DND-41 (cell line): ENCODE results near the gene KIF14.
"Not testable (repeated sequence)": the region's sequence is repeated elsewhere in the genome, so short reads cannot be mapped to it uniquely, and the experiment has no call there.

Experiments
- ATAC-seq: fragments of 200-7000 bp; cut with Tn5 transposase; 3 replicates; pipeline ENCODE4 v1.9.1; 2021; ENCODE audit warnings: low read depth; ENCODE audit not compliant: insufficient read depth
- DNase-seq: peaks from one replicate; pipeline ENCODE4 v3.0.0-alpha.2; 2020
- H2AFZ ChIP-seq: 2 replicates; pipeline ENCODE4 v1.6.0; 2012; ENCODE audit warnings: low read depth, low read length
- H3K27ac ChIP-seq: 2 replicates; pipeline ENCODE4 v1.5.1; 2012; ENCODE audit warnings: low read length, inconsistent platforms
- H3K27me3 ChIP-seq: fragments of 200-600 bp; sonication (generic); 2 replicates; pipeline ENCODE4 v1.6.0; 2012; ENCODE audit warnings: low read length, mild to moderate bottlenecking, inconsistent platforms; ENCODE audit not compliant: insufficient read depth, poor library complexity
- H3K36me3 ChIP-seq: 2 replicates; pipeline ENCODE4 v1.5.1; 2012; ENCODE audit warnings: low read length, inconsistent platforms; ENCODE audit not compliant: insufficient read depth
- H3K4me1 ChIP-seq: 2 replicates; pipeline ENCODE4 v1.5.1; 2012; ENCODE audit warnings: mild to moderate bottlenecking, low read length; ENCODE audit not compliant: insufficient read depth
- H3K4me2 ChIP-seq: 2 replicates; pipeline ENCODE4 v1.6.0; 2012; ENCODE audit warnings: mild to moderate bottlenecking, moderate library complexity, low read length, inconsistent platforms; ENCODE audit not compliant: insufficient read depth
- H3K4me3 ChIP-seq, 2 experiments: fragments of 200-600 bp in 1 of 2; shearing (Covaris generic) in 1 of 2; 2 replicates each; pipeline ENCODE4 v1.5.1; 2012 to 2016; ENCODE audit warnings: inconsistent platforms in 2 of 2, low read length in 2 of 2, mild to moderate bottlenecking in 2 of 2, low read depth in 1 of 2, moderate library complexity in 1 of 2
- H3K79me2 ChIP-seq: 2 replicates; pipeline ENCODE4 v1.6.0; 2012; ENCODE audit warnings: low read length, inconsistent platforms; ENCODE audit not compliant: insufficient read depth
- H3K9ac ChIP-seq: 2 replicates; pipeline ENCODE4 v1.6.0; 2012; ENCODE audit warnings: low read depth, mild to moderate bottlenecking, inconsistent platforms, low read length, moderate library complexity
- H3K9me3 ChIP-seq: 2 replicates; pipeline ENCODE4 v1.5.1; 2012; ENCODE audit warnings: low read length, moderate library complexity, mild to moderate bottlenecking, inconsistent platforms; ENCODE audit not compliant: insufficient read depth, severe bottlenecking
- H4K20me1 ChIP-seq: 2 replicates; pipeline ENCODE4 v1.6.0; 2012; ENCODE audit warnings: low read length; ENCODE audit not compliant: insufficient read depth
- CTCF ChIP-seq: IDR thresholded peaks from 2 replicates; pipeline ENCODE4 v1.5.1; 2012; ENCODE audit warnings: borderline replicate concordance, low read length, moderate library complexity, mild to moderate bottlenecking; ENCODE audit not compliant: poor library complexity, severe bottlenecking; ENCODE audit errors: extremely low read depth
- EZH2 ChIP-seq: IDR thresholded peaks from 3 replicates; pipeline ENCODE4 v1.6.1; 2012; ENCODE audit warnings: borderline replicate concordance, low read depth, mild to moderate bottlenecking, moderate library complexity, low read length, inconsistent platforms; ENCODE audit not compliant: severe bottlenecking

The KIF14 gene

DNA sequence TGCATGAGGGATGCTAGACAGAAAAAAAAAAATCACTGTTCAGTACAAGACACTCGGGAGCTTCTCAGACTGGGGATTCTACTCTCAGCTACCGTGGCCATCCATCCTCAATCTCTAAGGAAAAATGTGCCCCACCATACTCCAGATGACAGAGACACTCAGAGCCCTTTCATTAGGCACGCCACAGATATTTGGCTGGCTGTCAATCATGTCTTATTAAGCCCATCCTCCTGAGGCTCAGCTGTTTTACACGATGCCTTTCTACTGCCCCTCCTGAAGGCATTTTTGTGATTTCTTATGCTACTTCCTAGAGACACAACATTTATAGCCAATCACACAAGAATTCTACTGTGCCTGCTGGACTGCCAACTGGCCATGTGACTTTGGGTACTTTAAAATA is 92.9 kb downstream of the KIF14 start:
- H3K4me2 ChIP-seq, result no peak overlapping the region
- TF ChIP-seq CTCF (no peak), EZH2 (no peak)
- no peak overlapping the region for H2AFZ ChIP-seq
- no peak overlapping the region for H3K27ac ChIP-seq
- DNase-seq, result no peak
- H3K9me3 ChIP-seq, result no peaks in the 10 kb centered on the region
- ATAC-seq, result no peak
- no peak overlapping the region for H3K9ac ChIP-seq
- H3K36me3 ChIP-seq, result no peaks in the 10 kb centered on the region
- H3K79me2 ChIP-seq, result no peaks in the 10 kb centered on the region
- no peaks in the 10 kb centered on the region for H4K20me1 ChIP-seq
- H3K4me3 ChIP-seq, result no peak overlapping the region
- H3K27me3 ChIP-seq, result no peaks in the 10 kb centered on the region
- peaks cover 44% of the 10 kb centered on the region for H3K4me1 ChIP-seq

DNA sequence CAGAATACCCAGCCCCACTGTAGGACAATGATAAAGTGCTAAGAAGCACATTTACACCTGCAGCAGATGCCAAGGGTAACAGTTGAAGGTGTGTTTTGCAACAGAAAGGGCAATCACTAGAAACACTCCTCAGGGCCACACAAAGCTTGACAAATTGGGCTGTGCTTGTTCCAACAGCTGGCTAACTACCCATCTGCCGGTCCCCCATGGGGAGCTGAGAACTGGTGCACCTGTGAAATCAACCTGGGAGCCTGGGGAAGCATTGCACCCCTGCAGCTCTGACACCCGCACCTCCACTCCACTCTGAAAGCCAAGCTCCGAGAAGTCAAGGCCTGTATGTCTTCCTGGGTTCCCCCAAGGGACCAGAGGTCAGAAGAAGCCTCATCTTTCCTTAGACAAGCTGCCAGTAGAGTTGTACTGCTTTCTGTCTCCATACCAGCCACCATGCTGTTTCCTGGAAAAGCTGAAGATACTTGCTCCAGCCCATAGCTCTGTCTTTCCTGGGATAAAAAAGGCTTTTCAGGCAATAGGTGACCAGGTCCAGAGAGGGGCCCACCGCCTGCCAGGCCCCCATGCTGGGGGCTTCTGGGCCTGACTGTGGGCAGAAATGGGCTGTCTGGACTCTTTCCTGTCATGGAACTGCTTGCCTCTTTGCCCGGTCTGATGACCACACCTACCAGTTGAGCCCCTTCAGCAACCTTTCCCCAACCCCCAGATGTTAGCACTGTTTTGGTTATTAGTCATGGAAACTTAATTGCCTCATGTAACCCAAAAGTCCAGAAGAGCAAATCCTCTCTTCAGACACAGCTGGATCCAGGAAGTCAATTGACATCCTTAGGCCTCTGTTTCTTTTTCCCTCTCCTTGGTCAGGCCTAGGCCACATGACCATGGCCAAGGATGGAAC is 93.6 kb downstream of the KIF14 start:
- no peak overlapping the region for H3K9ac ChIP-seq
- peaks cover 37% of the 10 kb centered on the region for H3K4me1 ChIP-seq
- no peaks in the 10 kb centered on the region for H3K36me3 ChIP-seq
- no peak overlapping the region for H3K4me2 ChIP-seq
- no peaks in the 10 kb centered on the region for H4K20me1 ChIP-seq
- no peak overlapping the region for H3K4me3 ChIP-seq
- H3K79me2 ChIP-seq, result no peaks in the 10 kb centered on the region
- no peaks in the 10 kb centered on the region for H3K27me3 ChIP-seq
- DNase-seq (no peak), ATAC-seq (no peak)
- H3K27ac ChIP-seq, result no peak overlapping the region
- H3K9me3 ChIP-seq, result no peaks in the 10 kb centered on the region
- TF ChIP-seq CTCF, result no peak
- TF ChIP-seq EZH2, result no peak
- no peak overlapping the region for H2AFZ ChIP-seq

- no peak overlapping the region for H3K4me2 ChIP-seq
- no peaks in the 10 kb centered on the region for H3K9me3 ChIP-seq
- peaks cover 20% of the 10 kb centered on the region for H3K4me1 ChIP-seq
- no peak overlapping the region for H3K4me3 ChIP-seq
- H2AFZ ChIP-seq, result no peak overlapping the region
- no peaks in the 10 kb centered on the region for H4K20me1 ChIP-seq
- ATAC-seq (no peak), DNase-seq (no peak)
- no peak overlapping the region for H3K9ac ChIP-seq
- H3K27ac ChIP-seq, result no peak overlapping the region
- no peaks in the 10 kb centered on the region for H3K27me3 ChIP-seq
- TF ChIP-seq CTCF (no peak), EZH2 (no peak)
- no peaks in the 10 kb centered on the region for H3K79me2 ChIP-seq
- H3K36me3 ChIP-seq, result no peaks in the 10 kb centered on the region
Observed at GRCh38 chr1:200525090-200525987, 95.2 kb downstream of the KIF14 start.

DNA sequence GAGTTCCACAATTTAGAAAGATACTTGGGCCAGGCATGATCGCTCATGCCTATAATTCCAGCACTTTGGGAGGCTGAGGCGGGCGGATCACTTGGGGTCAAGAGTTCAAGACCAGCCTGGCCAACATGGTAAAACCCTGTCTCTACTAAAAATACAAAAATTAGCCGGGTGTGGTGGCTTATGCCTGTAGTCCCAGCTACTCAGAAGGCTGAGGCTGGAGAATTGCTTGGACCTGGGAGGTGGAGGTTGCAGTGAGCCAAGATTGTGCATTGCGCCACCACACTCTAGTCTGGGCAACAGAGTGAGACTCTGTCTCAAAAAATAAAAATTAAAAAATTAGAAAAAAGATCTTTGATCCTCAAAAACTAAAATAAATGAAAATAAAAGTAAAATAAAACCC is 96.0 kb downstream of the KIF14 start:
- not testable (repeated sequence) for H3K27ac ChIP-seq, H2AFZ ChIP-seq, H3K79me2 ChIP-seq, H3K4me2 ChIP-seq, H4K20me1 ChIP-seq, H3K36me3 ChIP-seq, H3K9ac ChIP-seq, H3K4me3 ChIP-seq, H3K9me3 ChIP-seq, DNase-seq, H3K27me3 ChIP-seq, ATAC-seq
- H3K4me1 ChIP-seq, result peaks cover 13% of the 10 kb centered on the region
